KMS-11 (cell line): ENCODE results near the gene HSPA14.

Experiments
- H2AFZ ChIP-seq: fragments of 200-600 bp; sonication (generic); 2 replicates; pipeline ENCODE4 v1.6.1; 2016; ENCODE audit warnings: antibody characterized with exemption, mixed run types, low read depth
- H3K27ac ChIP-seq: fragments of 200-600 bp; sonication (generic); 2 replicates; pipeline ENCODE4 v1.6.1; 2016; ENCODE audit warnings: mild to moderate bottlenecking, mixed run types
- H3K27me3 ChIP-seq: fragments of 200-600 bp; sonication (generic); 2 replicates; pipeline ENCODE4 v1.6.1; 2017; ENCODE audit warnings: mild to moderate bottlenecking, low read depth, mixed run types, moderate library complexity; ENCODE audit not compliant: insufficient read depth
- H3K36me3 ChIP-seq: fragments of 200-600 bp; sonication (generic); 2 replicates; pipeline ENCODE4 v1.6.1; 2017; ENCODE audit warnings: mild to moderate bottlenecking, mixed run types; ENCODE audit not compliant: insufficient read depth
- H3K4me1 ChIP-seq: fragments of 200-600 bp; sonication (generic); 2 replicates; pipeline ENCODE4 v1.6.1; 2016; ENCODE audit warnings: mild to moderate bottlenecking, low read depth, mixed run types; ENCODE audit not compliant: poor library complexity, severe bottlenecking
- H3K4me2 ChIP-seq: fragments of 200-600 bp; sonication (generic); 2 replicates; pipeline ENCODE4 v1.7.0; 2016; ENCODE audit warnings: mild to moderate bottlenecking, mixed run types
- H3K4me3 ChIP-seq: fragments of 200-600 bp; sonication (generic); IDR thresholded peaks from 2 replicates; pipeline ENCODE4 v1.6.1; 2017; ENCODE audit warnings: low read depth, low read length, mixed read lengths; ENCODE audit not compliant: insufficient read depth
- H3K79me2 ChIP-seq: fragments of 200-600 bp; sonication (generic); 2 replicates; pipeline ENCODE4 v1.6.1; 2016; ENCODE audit warnings: low read depth, mixed run types; ENCODE audit not compliant: insufficient read depth
- H3K9ac ChIP-seq: fragments of 200-600 bp; sonication (generic); 2 replicates; pipeline ENCODE4 v1.6.1; 2016; ENCODE audit warnings: mild to moderate bottlenecking, mixed run types
- H4K20me1 ChIP-seq: fragments of 200-600 bp; sonication (generic); 2 replicates; pipeline ENCODE4 v1.6.1; 2016; ENCODE audit warnings: mild to moderate bottlenecking, mixed run types; ENCODE audit not compliant: insufficient read depth
- CTCF ChIP-seq: fragments of 200-600 bp; sonication (generic); conservative IDR thresholded peaks from 2 replicates; pipeline ENCODE4 v1.6.1; 2017; ENCODE audit warnings: low read depth, mild to moderate bottlenecking, antibody characterized with exemption, low read length, moderate library complexity, mixed read lengths

Gene HSPA14

GRCh38 chr10:14822879-14823755, 15.0 kb upstream of the HSPA14 start:
- Histone ChIP-seq H4K20me1 (no peaks in the 10 kb centered on the region), H3K4me2 (no peak overlapping the region), H3K9ac (no peak overlapping the region), H3K79me2 (no peaks in the 10 kb centered on the region), H3K4me1 (no peaks in the 10 kb centered on the region), H3K27me3 (no peaks in the 10 kb centered on the region), H2AFZ (no peak overlapping the region), H3K4me3 (no peak overlapping the region), H3K36me3 (no peaks in the 10 kb centered on the region), H3K27ac (no peak overlapping the region)
- peak; percentile 63 for TF ChIP-seq CTCF

- H3K27ac ChIP-seq = no peak overlapping the region
- no peak overlapping the region for H3K9ac ChIP-seq
- H3K79me2 ChIP-seq = no peaks in the 10 kb centered on the region
- no peak overlapping the region for H2AFZ ChIP-seq
- no peaks in the 10 kb centered on the region for H3K4me1 ChIP-seq
- TF ChIP-seq CTCF = no peak
- H3K36me3 ChIP-seq = no peaks in the 10 kb centered on the region
- no peak overlapping the region for H3K4me2 ChIP-seq
- H4K20me1 ChIP-seq = no peaks in the 10 kb centered on the region
- H3K4me3 ChIP-seq = no peak overlapping the region
- no peaks in the 10 kb centered on the region for H3K27me3 ChIP-seq
Observed at GRCh38 chr10:14823966-14824365, 14.1 kb upstream of the HSPA14 start.

- Histone ChIP-seq H3K36me3 (no peaks in the 10 kb centered on the region), H2AFZ (no peak overlapping the region), H3K27me3 (no peaks in the 10 kb centered on the region), H3K9ac (no peak overlapping the region), H3K4me2 (no peak overlapping the region), H4K20me1 (no peaks in the 10 kb centered on the region), H3K4me3 (no peak overlapping the region), H3K27ac (no peak overlapping the region), H3K4me1 (no peaks in the 10 kb centered on the region), H3K79me2 (no peaks in the 10 kb centered on the region)
- no peak for TF ChIP-seq CTCF
Observed at GRCh38 chr10:14826076-14826829, 11.9 kb upstream of the HSPA14 start.

GRCh38 chr10:14833106-14833505, 5.0 kb upstream of the HSPA14 start:
- H3K27ac ChIP-seq = no peak overlapping the region
- H3K27me3 ChIP-seq = no peaks in the 10 kb centered on the region
- TF ChIP-seq CTCF = no peak
- no peak overlapping the region for H3K4me2 ChIP-seq
- H3K9ac ChIP-seq = no peak overlapping the region
- no peaks in the 10 kb centered on the region for H4K20me1 ChIP-seq
- no peak overlapping the region for H2AFZ ChIP-seq
- H3K4me1 ChIP-seq = peaks cover 9% of the 10 kb centered on the region
- H3K4me3 ChIP-seq = no peak overlapping the region
- no peaks in the 10 kb centered on the region for H3K36me3 ChIP-seq
- no peaks in the 10 kb centered on the region for H3K79me2 ChIP-seq
